ENCODE measurements around the gene TMEM31. TPM values are rescaled to one million over a fixed set of nuclear protein-coding genes. Genes with fewer than 3 reads are reported as not detected.

The TMEM31 gene
- total RNA-seq, 1 experiment from 2014 or later = not detected

DNA sequence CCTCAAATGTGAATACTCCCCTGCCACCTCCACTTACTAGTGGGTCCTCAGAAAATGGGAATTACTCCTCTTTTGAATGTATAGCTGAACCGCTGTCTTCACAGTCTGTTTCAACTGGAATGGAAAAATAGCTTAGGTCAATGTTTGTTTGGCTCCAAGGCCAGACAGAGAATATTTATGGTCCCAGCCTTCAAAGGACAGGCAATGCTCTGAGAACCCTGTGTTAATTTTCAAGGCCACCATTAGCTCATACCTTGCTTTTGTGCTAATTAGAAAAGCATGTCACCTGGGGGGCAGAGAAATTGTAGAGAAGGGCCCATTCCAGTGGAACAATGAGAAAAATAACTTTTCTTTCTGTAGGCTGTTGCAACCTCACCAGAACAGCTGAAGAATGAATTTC lies 19.6 kb upstream of the TMEM31 start (continued):
- TF ChIP-seq SIN3A (IDR thresholded peaks at IDR 0.05; ENCODE audit: low read depth) (no peak), EZH2 (IDR thresholded peaks at IDR 0.05) (no peak), SRF (IDR thresholded peaks at IDR 0.05; ENCODE audit: low read depth) (no peak), CBX3 (IDR thresholded peaks at IDR 0.05; ENCODE audit: low read depth) (no peak)

DNA sequence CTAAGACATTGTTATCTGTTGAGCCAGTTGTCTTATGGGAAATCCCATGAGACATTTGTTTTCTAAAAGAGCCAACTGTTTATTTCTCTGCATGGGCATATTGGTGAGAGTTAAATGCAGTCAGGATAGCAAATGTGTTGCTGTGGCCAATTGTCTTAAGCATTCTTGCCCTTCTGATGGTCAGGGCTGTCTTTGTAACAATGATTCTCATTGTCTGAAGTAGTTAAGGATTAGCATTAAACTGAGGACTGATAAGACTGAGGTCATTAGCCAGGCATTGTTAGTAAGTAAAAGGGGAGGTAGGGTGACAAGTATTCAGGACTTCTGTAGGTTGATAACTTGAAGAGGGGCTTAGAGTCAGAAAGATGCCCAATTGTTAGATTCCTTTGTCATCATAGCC lies 13.0 kb upstream of the TMEM31 start:
- ChIA-PET RAD21 (ENCODE audit: low non-redundant PET in 1 of 2, low total read pairs in 2 of 2, uncharacterized antibody in 2 of 2, unreplicated experiment in 2 of 2) (no interaction called here), POLR2A (no interaction called here), CTCF (no interaction called here)
- TF ChIP-seq POLR2AphosphoS5 (IDR thresholded peaks at IDR 0.05; ENCODE audit: low read depth, low read length) (no peak), ZNF274 (IDR thresholded peaks at IDR 0.05; ENCODE audit: low read depth, low read length) (no peak), CEBPB (IDR thresholded peaks at IDR 0.05; ENCODE audit: low read depth) (no peak), SRF (IDR thresholded peaks at IDR 0.05; ENCODE audit: low read depth) (no peak), EZH2 (IDR thresholded peaks at IDR 0.05) (no peak), ELF1 (IDR thresholded peaks at IDR 0.05; ENCODE audit: borderline replicate concordance, low read depth) (no peak), ZFX (IDR thresholded peaks at IDR 0.05) (no peak), YY1 (IDR thresholded peaks at IDR 0.05; ENCODE audit: extremely low read depth, insufficient replicate concordance, low read depth, low read length) (no peak), SIN3A (IDR thresholded peaks at IDR 0.05; ENCODE audit: low read depth) (no peak), SP1 (IDR thresholded peaks at IDR 0.05; ENCODE audit: low read depth) (no peak)
- TF ChIP-seq, protein P1, sequence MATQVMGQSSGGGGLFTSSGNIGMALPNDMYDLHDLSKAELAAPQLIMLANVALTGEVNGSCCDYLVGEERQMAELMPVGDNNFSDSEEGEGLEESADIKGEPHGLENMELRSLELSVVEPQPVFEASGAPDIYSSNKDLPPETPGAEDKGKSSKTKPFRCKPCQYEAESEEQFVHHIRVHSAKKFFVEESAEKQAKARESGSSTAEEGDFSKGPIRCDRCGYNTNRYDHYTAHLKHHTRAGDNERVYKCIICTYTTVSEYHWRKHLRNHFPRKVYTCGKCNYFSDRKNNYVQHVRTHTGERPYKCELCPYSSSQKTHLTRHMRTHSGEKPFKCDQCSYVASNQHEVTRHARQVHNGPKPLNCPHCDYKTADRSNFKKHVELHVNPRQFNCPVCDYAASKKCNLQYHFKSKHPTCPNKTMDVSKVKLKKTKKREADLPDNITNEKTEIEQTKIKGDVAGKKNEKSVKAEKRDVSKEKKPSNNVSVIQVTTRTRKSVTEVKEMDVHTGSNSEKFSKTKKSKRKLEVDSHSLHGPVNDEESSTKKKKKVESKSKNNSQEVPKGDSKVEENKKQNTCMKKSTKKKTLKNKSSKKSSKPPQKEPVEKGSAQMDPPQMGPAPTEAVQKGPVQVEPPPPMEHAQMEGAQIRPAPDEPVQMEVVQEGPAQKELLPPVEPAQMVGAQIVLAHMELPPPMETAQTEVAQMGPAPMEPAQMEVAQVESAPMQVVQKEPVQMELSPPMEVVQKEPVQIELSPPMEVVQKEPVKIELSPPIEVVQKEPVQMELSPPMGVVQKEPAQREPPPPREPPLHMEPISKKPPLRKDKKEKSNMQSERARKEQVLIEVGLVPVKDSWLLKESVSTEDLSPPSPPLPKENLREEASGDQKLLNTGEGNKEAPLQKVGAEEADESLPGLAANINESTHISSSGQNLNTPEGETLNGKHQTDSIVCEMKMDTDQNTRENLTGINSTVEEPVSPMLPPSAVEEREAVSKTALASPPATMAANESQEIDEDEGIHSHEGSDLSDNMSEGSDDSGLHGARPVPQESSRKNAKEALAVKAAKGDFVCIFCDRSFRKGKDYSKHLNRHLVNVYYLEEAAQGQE (IDR thresholded peaks at IDR 0.05; ENCODE audit: low read depth) = no peak
- TF ChIP-seq, protein P2, sequence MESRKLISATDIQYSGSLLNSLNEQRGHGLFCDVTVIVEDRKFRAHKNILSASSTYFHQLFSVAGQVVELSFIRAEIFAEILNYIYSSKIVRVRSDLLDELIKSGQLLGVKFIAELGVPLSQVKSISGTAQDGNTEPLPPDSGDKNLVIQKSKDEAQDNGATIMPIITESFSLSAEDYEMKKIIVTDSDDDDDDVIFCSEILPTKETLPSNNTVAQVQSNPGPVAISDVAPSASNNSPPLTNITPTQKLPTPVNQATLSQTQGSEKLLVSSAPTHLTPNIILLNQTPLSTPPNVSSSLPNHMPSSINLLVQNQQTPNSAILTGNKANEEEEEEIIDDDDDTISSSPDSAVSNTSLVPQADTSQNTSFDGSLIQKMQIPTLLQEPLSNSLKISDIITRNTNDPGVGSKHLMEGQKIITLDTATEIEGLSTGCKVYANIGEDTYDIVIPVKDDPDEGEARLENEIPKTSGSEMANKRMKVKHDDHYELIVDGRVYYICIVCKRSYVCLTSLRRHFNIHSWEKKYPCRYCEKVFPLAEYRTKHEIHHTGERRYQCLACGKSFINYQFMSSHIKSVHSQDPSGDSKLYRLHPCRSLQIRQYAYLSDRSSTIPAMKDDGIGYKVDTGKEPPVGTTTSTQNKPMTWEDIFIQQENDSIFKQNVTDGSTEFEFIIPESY (IDR thresholded peaks at IDR 0.05; ENCODE audit: extremely low read depth, insufficient replicate concordance, low read length) = no peak
- TF ChIP-seq, protein P3, sequence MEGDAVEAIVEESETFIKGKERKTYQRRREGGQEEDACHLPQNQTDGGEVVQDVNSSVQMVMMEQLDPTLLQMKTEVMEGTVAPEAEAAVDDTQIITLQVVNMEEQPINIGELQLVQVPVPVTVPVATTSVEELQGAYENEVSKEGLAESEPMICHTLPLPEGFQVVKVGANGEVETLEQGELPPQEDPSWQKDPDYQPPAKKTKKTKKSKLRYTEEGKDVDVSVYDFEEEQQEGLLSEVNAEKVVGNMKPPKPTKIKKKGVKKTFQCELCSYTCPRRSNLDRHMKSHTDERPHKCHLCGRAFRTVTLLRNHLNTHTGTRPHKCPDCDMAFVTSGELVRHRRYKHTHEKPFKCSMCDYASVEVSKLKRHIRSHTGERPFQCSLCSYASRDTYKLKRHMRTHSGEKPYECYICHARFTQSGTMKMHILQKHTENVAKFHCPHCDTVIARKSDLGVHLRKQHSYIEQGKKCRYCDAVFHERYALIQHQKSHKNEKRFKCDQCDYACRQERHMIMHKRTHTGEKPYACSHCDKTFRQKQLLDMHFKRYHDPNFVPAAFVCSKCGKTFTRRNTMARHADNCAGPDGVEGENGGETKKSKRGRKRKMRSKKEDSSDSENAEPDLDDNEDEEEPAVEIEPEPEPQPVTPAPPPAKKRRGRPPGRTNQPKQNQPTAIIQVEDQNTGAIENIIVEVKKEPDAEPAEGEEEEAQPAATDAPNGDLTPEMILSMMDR (IDR thresholded peaks at IDR 0.05 in 2 of 3, conservative IDR thresholded peaks at IDR 0.05 in 1 of 3; ENCODE audit: borderline replicate concordance in 1 of 3, insufficient read depth in 1 of 3, low read depth in 2 of 3, low read length in 2 of 3) = no peak
- Histone ChIP-seq H3K9me2 (ENCODE audit: insufficient read depth) (no peaks in the 10 kb centered on the region), H3K27ac (ENCODE audit: low read depth, low read length) (no peak overlapping the region), H3K4me1 (ENCODE audit: control insufficient read depth in 1 of 2, insufficient read depth in 2 of 2, low read length in 2 of 2) (no peaks in the 10 kb centered on the region), H4K20me1 (ENCODE audit: insufficient read depth) (no peaks in the 10 kb centered on the region), H3K27me3 (ENCODE audit: insufficient read depth, low read length) (no peaks in the 10 kb centered on the region), H2AFZ (ENCODE audit: low read depth, low read length, poor library complexity, severe bottlenecking) (no peak overlapping the region), H3K9me3 (ENCODE audit: control insufficient read depth in 1 of 2, insufficient read depth in 1 of 2, low read depth in 1 of 2, low read length in 2 of 2) (no peaks in the 10 kb centered on the region), H3K36me3 (ENCODE audit: control insufficient read depth in 1 of 2, insufficient read depth in 2 of 2, low read length in 2 of 2) (no peaks in the 10 kb centered on the region), H3K9ac (ENCODE audit: low read length) (no peak overlapping the region), H3K4me2 (ENCODE audit: low read length) (no peak overlapping the region), H3K4me3 (replicated peaks in 1 of 2; ENCODE audit: low read depth in 1 of 2, low read length in 2 of 2) (no peak overlapping the region), H3K79me2 (ENCODE audit: insufficient read depth, low read length) (no peaks in the 10 kb centered on the region)
- DNase-seq (ENCODE audit: low read depth, low spot score) (no peak), ATAC-seq (no peak)
- intact Hi-C loops (cut with micrococcal nuclease) = no loop called here
- no TSS peak for BruUV-seq (replicated peaks)

All from HCT116 (cell line).